NCI-H2196 (cell line): ENCODE measurements around the gene DCUN1D1.
"Not testable (repeated sequence)": the region's sequence is repeated elsewhere in the genome, so short reads cannot be mapped to it uniquely, and the experiment has no call there.

ENCODE experiments used
- DNase-seq: peaks from one replicate; lab custom pipeline; 2025; ENCODE audit not compliant: unreplicated experiment; lab: John Stamatoyannopoulos, UW

DCUN1D1 gene

GRCh38 chr3:182980204-182981037 is at the start of gene DCUN1D1:
DCUN1D1 (minus strand) TSS chr3:182980538; CDS start chr3:182980489, 49 bp downstream.
- DNase-seq = peak; percentile 94

- DNase-seq = no peak
These were observed 48.1 kb upstream of the DCUN1D1 start for GRCh38 chr3:183028416-183028815.

GRCh38 chr3:183027276-183027675 is 46.9 kb upstream of the DCUN1D1 start:
- DNase-seq = no peak

GRCh38 chr3:183022936-183023516 is 42.7 kb upstream of the DCUN1D1 start:
- DNase-seq = no peak

GRCh38 chr3:183018421-183019192 is 38.3 kb upstream of the DCUN1D1 start:
- DNase-seq = no peak

GRCh38 chr3:183015185-183015584 is 34.8 kb upstream of the DCUN1D1 start:
- DNase-seq = no peak

- DNase-seq = no peak
These were observed 33.5 kb upstream of the DCUN1D1 start for GRCh38 chr3:183013856-183014255.

- no peak for DNase-seq
These were observed 32.7 kb upstream of the DCUN1D1 start for GRCh38 chr3:183013074-183013473.

- no peak for DNase-seq
These were observed 28.5 kb upstream of the DCUN1D1 start for GRCh38 chr3:183008800-183009199.

GRCh38 chr3:183008303-183008702 is 28.0 kb upstream of the DCUN1D1 start:
- no peak for DNase-seq

- DNase-seq = no peak
These were observed 26.2 kb upstream of the DCUN1D1 start for GRCh38 chr3:183006396-183007002.

- no peak for DNase-seq
These were observed 19.4 kb upstream of the DCUN1D1 start for GRCh38 chr3:182999767-183000166.

- not testable (repeated sequence) for DNase-seq
These were observed 13.3 kb upstream of the DCUN1D1 start for GRCh38 chr3:182993486-182994201.

GRCh38 chr3:182989566-182989965 is 9.2 kb upstream of the DCUN1D1 start:
- DNase-seq = peak; percentile 92

GRCh38 chr3:182986021-182986420 is 5.7 kb upstream of the DCUN1D1 start:
- no peak for DNase-seq

- DNase-seq = no peak
These were observed 3.5 kb upstream of the DCUN1D1 start for GRCh38 chr3:182983876-182984275.

- no peak for DNase-seq
These were observed 671 bp upstream of the DCUN1D1 start for GRCh38 chr3:182981038-182981380.

- peak; percentile 37 for DNase-seq
These were observed 605 bp downstream of the DCUN1D1 start for GRCh38 chr3:182979674-182980191.

GRCh38 chr3:182979103-182979673 is 1.1 kb downstream of the DCUN1D1 start:
- no peak for DNase-seq

GRCh38 chr3:182978387-182978786 is 2.0 kb downstream of the DCUN1D1 start:
- DNase-seq = no peak
